ENCODE measurements around the gene IFIT5. TPM values are rescaled to one million over a fixed set of nuclear protein-coding genes. Genes with fewer than 3 reads are reported as not detected.

The IFIT5 gene, protein sequence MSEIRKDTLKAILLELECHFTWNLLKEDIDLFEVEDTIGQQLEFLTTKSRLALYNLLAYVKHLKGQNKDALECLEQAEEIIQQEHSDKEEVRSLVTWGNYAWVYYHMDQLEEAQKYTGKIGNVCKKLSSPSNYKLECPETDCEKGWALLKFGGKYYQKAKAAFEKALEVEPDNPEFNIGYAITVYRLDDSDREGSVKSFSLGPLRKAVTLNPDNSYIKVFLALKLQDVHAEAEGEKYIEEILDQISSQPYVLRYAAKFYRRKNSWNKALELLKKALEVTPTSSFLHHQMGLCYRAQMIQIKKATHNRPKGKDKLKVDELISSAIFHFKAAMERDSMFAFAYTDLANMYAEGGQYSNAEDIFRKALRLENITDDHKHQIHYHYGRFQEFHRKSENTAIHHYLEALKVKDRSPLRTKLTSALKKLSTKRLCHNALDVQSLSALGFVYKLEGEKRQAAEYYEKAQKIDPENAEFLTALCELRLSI
- total RNA-seq: 22.5 and 22.7 TPM in 2 replicates
- long read RNA-seq, full-length matches to known transcripts: 302 of 308 reads
- long read RNA-seq, partial matches to known transcripts: 0 of 308 reads
- long read RNA-seq, other reads (novel, unspliced or antisense): 6 of 308 reads

- peak; percentile 90 for DNase-seq (ENCODE audit: extremely low spot score, unreplicated experiment)
- H3K4me1 Mint-ChIP-seq (ENCODE audit: unreplicated experiment): peaks cover 37% of the 10 kb centered on the region
- TF ChIP-seq, protein P1, sequence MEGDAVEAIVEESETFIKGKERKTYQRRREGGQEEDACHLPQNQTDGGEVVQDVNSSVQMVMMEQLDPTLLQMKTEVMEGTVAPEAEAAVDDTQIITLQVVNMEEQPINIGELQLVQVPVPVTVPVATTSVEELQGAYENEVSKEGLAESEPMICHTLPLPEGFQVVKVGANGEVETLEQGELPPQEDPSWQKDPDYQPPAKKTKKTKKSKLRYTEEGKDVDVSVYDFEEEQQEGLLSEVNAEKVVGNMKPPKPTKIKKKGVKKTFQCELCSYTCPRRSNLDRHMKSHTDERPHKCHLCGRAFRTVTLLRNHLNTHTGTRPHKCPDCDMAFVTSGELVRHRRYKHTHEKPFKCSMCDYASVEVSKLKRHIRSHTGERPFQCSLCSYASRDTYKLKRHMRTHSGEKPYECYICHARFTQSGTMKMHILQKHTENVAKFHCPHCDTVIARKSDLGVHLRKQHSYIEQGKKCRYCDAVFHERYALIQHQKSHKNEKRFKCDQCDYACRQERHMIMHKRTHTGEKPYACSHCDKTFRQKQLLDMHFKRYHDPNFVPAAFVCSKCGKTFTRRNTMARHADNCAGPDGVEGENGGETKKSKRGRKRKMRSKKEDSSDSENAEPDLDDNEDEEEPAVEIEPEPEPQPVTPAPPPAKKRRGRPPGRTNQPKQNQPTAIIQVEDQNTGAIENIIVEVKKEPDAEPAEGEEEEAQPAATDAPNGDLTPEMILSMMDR (IDR thresholded peaks at IDR 0.05): no peak
- H3K27ac Mint-ChIP-seq (ENCODE audit: unreplicated experiment): peak within 1 kb of the TSS; percentile 99
- H3K4me3 Mint-ChIP-seq (ENCODE audit: unreplicated experiment): peak within 1 kb of the TSS; percentile 98
- H3K36me3 Mint-ChIP-seq (ENCODE audit: unreplicated experiment): peaks cover 23% of the 10 kb centered on the region
- no peaks in the 10 kb centered on the region for H3K9me3 Mint-ChIP-seq (ENCODE audit: unreplicated experiment)
- H3K27me3 Mint-ChIP-seq (ENCODE audit: unreplicated experiment): no peaks in the 10 kb centered on the region
Measured at GRCh38 chr10:89414146-89414878, at the start of gene IFIT5. Gene IFIT5, plus strand, starts transcription at chr10:89414568. Its CDS starts 231 bp downstream, at chr10:89414799.

DNA sequence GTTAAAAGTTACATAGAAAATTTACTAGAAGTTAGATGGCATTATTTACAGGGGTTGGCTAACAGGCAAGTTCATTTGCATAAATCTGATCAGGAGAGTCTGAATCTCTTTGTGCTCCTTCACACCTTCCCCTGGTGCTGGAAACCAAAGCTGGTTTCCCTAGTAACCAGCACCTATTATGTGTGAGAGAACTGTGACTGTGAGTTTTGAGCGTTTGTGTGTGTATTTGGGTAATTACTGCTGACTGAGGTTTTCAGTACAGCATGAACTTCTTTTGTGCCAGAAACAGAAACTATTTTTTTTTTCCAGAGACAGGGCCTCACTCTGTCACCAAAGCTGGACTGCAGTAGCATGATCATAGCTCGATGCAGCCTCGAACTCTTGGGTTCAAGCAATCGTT is 46.8 kb upstream of the IFIT5 start:
- H3K36me3 Mint-ChIP-seq (ENCODE audit: unreplicated experiment): peaks cover 3% of the 10 kb centered on the region
- no peaks in the 10 kb centered on the region for H3K9me3 Mint-ChIP-seq (ENCODE audit: unreplicated experiment)
- no peaks in the 10 kb centered on the region for H3K27me3 Mint-ChIP-seq (ENCODE audit: unreplicated experiment)
- DNase-seq (ENCODE audit: extremely low spot score, unreplicated experiment): no peak
- TF ChIP-seq, protein P1 (IDR thresholded peaks at IDR 0.05): no peak
- no peak overlapping the region for H3K4me3 Mint-ChIP-seq (ENCODE audit: unreplicated experiment)
- H3K4me1 Mint-ChIP-seq (ENCODE audit: unreplicated experiment): peaks cover 13% of the 10 kb centered on the region
- H3K27ac Mint-ChIP-seq (ENCODE audit: unreplicated experiment): peak overlapping the region; percentile 2

DNA sequence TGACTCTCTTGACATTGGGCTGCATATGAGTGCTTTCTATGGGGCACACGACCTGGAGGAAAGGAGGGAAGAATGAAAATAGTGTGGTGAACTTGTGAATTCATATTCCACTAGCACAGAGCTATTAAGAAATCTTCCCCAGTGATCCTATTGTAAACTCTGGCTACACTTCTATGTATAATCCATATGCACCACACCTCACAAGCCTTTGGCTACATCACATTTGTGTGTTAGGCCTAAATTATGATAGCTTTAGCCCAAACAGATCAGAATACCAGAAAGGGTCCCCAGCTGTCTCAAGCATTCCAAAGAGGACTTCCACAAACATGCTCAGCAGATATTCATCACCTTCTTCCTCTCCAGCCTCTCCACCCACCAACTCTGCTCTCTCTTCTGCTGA is 46.2 kb upstream of the IFIT5 start:
- Mint-ChIP-seq H3K9me3 (ENCODE audit: unreplicated experiment) (no peaks in the 10 kb centered on the region), H3K27me3 (ENCODE audit: unreplicated experiment) (no peaks in the 10 kb centered on the region), H3K36me3 (ENCODE audit: unreplicated experiment) (peaks cover 3% of the 10 kb centered on the region), H3K27ac (ENCODE audit: unreplicated experiment) (no peak overlapping the region), H3K4me1 (ENCODE audit: unreplicated experiment) (peaks cover 13% of the 10 kb centered on the region), H3K4me3 (ENCODE audit: unreplicated experiment) (no peak overlapping the region)
- TF ChIP-seq, protein P1 (IDR thresholded peaks at IDR 0.05): no peak
- no peak for DNase-seq (ENCODE audit: extremely low spot score, unreplicated experiment)

DNA sequence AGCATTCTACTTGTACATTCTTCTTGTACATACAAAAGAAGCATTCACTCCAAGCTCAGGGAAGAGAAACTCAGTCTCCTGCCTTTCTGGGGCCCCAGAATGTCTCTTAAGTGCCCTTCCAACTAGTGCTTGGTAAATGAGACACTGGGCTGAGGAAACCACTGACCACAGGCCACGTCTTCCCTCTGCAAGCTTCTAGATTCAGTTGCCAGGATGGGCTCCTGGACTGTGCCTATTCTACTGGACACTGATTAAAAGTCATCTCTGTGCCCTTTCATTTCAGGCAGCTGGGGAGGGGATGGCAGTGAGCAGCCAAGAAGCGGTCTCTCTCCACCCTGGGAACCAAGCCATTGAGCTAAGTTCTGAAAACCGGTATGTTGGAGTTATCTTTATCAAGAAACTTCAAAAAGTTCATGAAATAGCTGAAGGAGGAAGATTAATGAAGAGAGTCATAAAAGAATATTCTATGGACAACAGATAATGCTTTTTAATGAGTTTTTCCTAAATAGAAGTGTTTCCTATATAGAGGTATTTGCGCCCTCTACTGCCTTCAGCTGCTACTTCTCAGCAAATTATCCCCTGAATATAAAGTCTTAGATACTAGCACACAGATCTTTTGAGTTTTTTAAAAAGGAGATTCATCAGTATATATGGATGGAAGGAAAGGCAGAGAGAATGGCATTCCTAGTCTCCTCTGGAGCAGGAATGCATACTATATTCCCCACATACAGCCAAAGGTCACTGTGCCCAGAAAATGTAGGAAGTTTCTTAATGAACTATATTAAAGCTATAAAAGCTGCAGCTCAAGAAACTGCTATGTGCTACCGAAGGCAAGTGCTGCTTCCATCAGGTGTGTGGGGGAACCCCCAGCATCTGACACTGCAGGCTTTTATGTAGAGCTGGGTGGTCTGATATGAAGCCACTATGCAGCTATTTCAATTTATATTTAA is 44.9 kb upstream of the IFIT5 start:
- DNase-seq (ENCODE audit: extremely low spot score, unreplicated experiment): no peak
- TF ChIP-seq, protein P1 (IDR thresholded peaks at IDR 0.05): peak; percentile 78

More for the DNA sequence above, 44.9 kb upstream of the IFIT5 start:
- Mint-ChIP-seq H3K9me3 (ENCODE audit: unreplicated experiment) (no peaks in the 10 kb centered on the region), H3K36me3 (ENCODE audit: unreplicated experiment) (peaks cover 3% of the 10 kb centered on the region), H3K4me3 (ENCODE audit: unreplicated experiment) (no peak overlapping the region), H3K27ac (ENCODE audit: unreplicated experiment) (no peak overlapping the region), H3K4me1 (ENCODE audit: unreplicated experiment) (peaks cover 25% of the 10 kb centered on the region), H3K27me3 (ENCODE audit: unreplicated experiment) (no peaks in the 10 kb centered on the region)

Measured in osteocyte (in vitro differentiated cells).